COLO668 (cell line): Measurements from ENCODE around the gene HRAS.

Experiments used
- DNase-seq: peaks from one replicate; lab custom pipeline; 2025; ENCODE audit not compliant: unreplicated experiment; lab: John Stamatoyannopoulos, UW

The HRAS gene

GRCh38 chr11:567629-568292 lies 32.4 kb upstream of the HRAS start:
- DNase-seq, result no peak

- peak; percentile 7 for DNase-seq
These were observed 31.7 kb upstream of the HRAS start for GRCh38 chr11:567011-567628.

- no peak for DNase-seq
These were observed 30.6 kb upstream of the HRAS start for GRCh38 chr11:565921-566509.

- no peak for DNase-seq
These were observed 28.6 kb upstream of the HRAS start for GRCh38 chr11:563812-564578.

GRCh38 chr11:563066-563811 lies 27.9 kb upstream of the HRAS start:
- DNase-seq, result no peak

GRCh38 chr11:562046-562645 lies 26.8 kb upstream of the HRAS start:
- no peak for DNase-seq

GRCh38 chr11:561148-562003 lies 26.0 kb upstream of the HRAS start:
- DNase-seq, result peak; percentile 59

GRCh38 chr11:560305-561147 lies 25.1 kb upstream of the HRAS start, which contains the start of the genes LMNTD2 and RASSF7:
Gene LMNTD2, minus strand, starts transcription at chr11:560738. Its CDS starts 22 bp downstream, at chr11:560716.
Gene RASSF7, plus strand, starts transcription at chr11:560970. Its CDS starts 799 bp downstream, at chr11:561769.
- DNase-seq, result peak; percentile 87

- DNase-seq, result no peak
These were observed 24.4 kb upstream of the HRAS start for GRCh38 chr11:559712-560304.

GRCh38 chr11:559020-559620 lies 23.7 kb upstream of the HRAS start:
- DNase-seq, result no peak

- DNase-seq, result no peak
These were observed 23.1 kb upstream of the HRAS start for GRCh38 chr11:558503-558902.

GRCh38 chr11:557328-558132 lies 22.2 kb upstream of the HRAS start:
- no peak for DNase-seq

GRCh38 chr11:556662-557256 lies 21.4 kb upstream of the HRAS start:
- DNase-seq, result no peak

- peak; percentile 15 for DNase-seq
These were observed 20.6 kb upstream of the HRAS start for GRCh38 chr11:555780-556661.

GRCh38 chr11:555227-555779 lies 19.9 kb upstream of the HRAS start:
- no peak for DNase-seq
